ENCODE measurements around the gene PSORS1C1. TPM values are rescaled to one million over a fixed set of nuclear protein-coding genes. Genes with fewer than 3 reads are reported as not detected.

The PSORS1C1 gene
- total RNA-seq, 1 experiment from 2014 or later, result 0.39 TPM

GRCh38 chr6:31111712-31112111 lies 2.9 kb upstream of the PSORS1C1 start:
- no peak for DNase-seq (ENCODE audit: low read depth in 1 of 2, low spot score in 2 of 2)
- no peak overlapping the region for H3K27ac ChIP-seq
- no peaks in the 10 kb centered on the region for H3K36me3 ChIP-seq
- H3K4me1 ChIP-seq (replicated peaks), result peaks cover 34% of the 10 kb centered on the region
- H3K9me3 ChIP-seq (replicated peaks), result no peaks in the 10 kb centered on the region
- no peak overlapping the region for H3K4me3 ChIP-seq
- no peaks in the 10 kb centered on the region for H3K27me3 ChIP-seq (replicated peaks)

- DNase-seq (ENCODE audit: low read depth in 1 of 2, low spot score in 2 of 2), result no peak
- H3K36me3 ChIP-seq, result no peaks in the 10 kb centered on the region
- H3K27ac ChIP-seq, result no peak within 1 kb of the TSS
- no peak within 1 kb of the TSS for H3K4me3 ChIP-seq
- H3K4me1 ChIP-seq (replicated peaks), result peaks cover 34% of the 10 kb centered on the region
- H3K27me3 ChIP-seq (replicated peaks), result no peaks in the 10 kb centered on the region
- H3K9me3 ChIP-seq (replicated peaks), result no peaks in the 10 kb centered on the region
Measured at GRCh38 chr6:31112478-31112877, 2.1 kb upstream of the PSORS1C1 start, which contains the start of gene C6orf15. Gene C6orf15, minus strand, starts transcription at chr6:31112575. Its CDS starts 20 bp downstream, at chr6:31112555.

DNA sequence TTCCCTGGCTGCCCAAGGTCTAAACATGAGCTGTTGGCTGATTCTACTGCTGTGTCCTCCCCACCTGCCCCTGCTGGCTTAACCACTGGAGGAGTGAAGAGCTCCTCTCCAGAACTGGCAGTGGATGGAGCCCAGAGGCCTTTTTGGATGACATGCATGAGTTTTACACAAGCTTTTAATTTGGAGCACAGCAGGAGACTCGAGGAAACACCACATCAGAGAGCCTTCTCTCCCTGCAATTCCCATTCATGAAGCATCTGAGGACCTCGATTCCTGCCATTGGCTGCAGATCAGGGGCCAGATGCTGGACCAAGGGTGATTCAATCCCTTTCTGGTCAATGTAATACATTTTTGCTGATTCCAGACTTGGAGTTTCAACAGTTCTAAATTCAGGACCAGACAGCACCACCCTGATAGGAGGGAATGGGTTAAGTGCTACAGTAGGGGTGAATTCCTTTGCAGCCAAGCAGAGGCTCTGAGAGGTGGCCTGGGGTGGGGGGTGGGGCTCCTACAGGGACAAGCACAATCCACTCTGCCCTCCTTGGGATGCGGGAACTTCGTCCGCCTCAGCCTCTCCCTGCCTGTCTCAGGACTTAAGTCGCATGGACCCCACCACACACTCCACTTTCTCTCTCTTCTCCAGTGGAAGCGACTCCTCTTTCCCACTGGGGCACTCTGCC lies 599 bp upstream of the PSORS1C1 start:
- no peak for DNase-seq (ENCODE audit: low read depth in 1 of 2, low spot score in 2 of 2)
- Histone ChIP-seq H3K9me3 (replicated peaks) (no peaks in the 10 kb centered on the region), H3K4me1 (replicated peaks) (peaks cover 34% of the 10 kb centered on the region), H3K36me3 (no peaks in the 10 kb centered on the region), H3K27me3 (replicated peaks) (no peaks in the 10 kb centered on the region), H3K4me3 (peak overlapping the region; percentile 22; the same call in 1 of the 2 replicates), H3K27ac (peak overlapping the region; percentile 93)

- no peaks in the 10 kb centered on the region for H3K27me3 ChIP-seq (replicated peaks)
- no peaks in the 10 kb centered on the region for H3K9me3 ChIP-seq (replicated peaks)
- no peaks in the 10 kb centered on the region for H3K36me3 ChIP-seq
- H3K27ac ChIP-seq, result peak overlapping the region; percentile 93
- peak in 1 of 2 experiments; percentile 59 for DNase-seq (ENCODE audit: low read depth in 1 of 2, low spot score in 2 of 2)
- H3K4me3 ChIP-seq, result peak overlapping the region; percentile 22
- H3K4me1 ChIP-seq (replicated peaks), result peaks cover 31% of the 10 kb centered on the region
Measured at GRCh38 chr6:31114970-31115849, 610 bp downstream of the PSORS1C1 start.

- no peaks in the 10 kb centered on the region for H3K36me3 ChIP-seq
- H3K27me3 ChIP-seq (replicated peaks), result no peaks in the 10 kb centered on the region
- no peaks in the 10 kb centered on the region for H3K9me3 ChIP-seq (replicated peaks)
- no peak overlapping the region for H3K27ac ChIP-seq
- DNase-seq (ENCODE audit: low read depth in 1 of 2, low spot score in 2 of 2), result no peak
- H3K4me3 ChIP-seq, result no peak overlapping the region
- peaks cover 25% of the 10 kb centered on the region for H3K4me1 ChIP-seq (replicated peaks)
Measured at GRCh38 chr6:31115941-31116560, 1.5 kb downstream of the PSORS1C1 start.

- Histone ChIP-seq H3K27me3 (replicated peaks) (no peaks in the 10 kb centered on the region), H3K4me3 (no peak overlapping the region), H3K4me1 (replicated peaks) (peaks cover 25% of the 10 kb centered on the region), H3K36me3 (no peaks in the 10 kb centered on the region), H3K9me3 (replicated peaks) (no peaks in the 10 kb centered on the region), H3K27ac (no peak overlapping the region)
- DNase-seq (ENCODE audit: low read depth in 1 of 2, low spot score in 2 of 2), result no peak
Measured at GRCh38 chr6:31116661-31117385, 2.2 kb downstream of the PSORS1C1 start.

- Histone ChIP-seq H3K27me3 (replicated peaks) (no peaks in the 10 kb centered on the region), H3K9me3 (replicated peaks) (no peaks in the 10 kb centered on the region), H3K4me1 (replicated peaks) (peaks cover 37% of the 10 kb centered on the region), H3K27ac (no peak overlapping the region), H3K4me3 (no peak overlapping the region), H3K36me3 (no peaks in the 10 kb centered on the region)
- no peak for DNase-seq (ENCODE audit: low read depth in 1 of 2, low spot score in 2 of 2)
Measured at GRCh38 chr6:31118178-31118577, 3.6 kb downstream of the PSORS1C1 start.

GRCh38 chr6:31120151-31120915 lies 5.7 kb downstream of the PSORS1C1 start, which contains the start of gene CDSN:
Gene CDSN, minus strand, starts transcription at chr6:31120446. Its CDS starts 27 bp downstream, at chr6:31120419.
- Histone ChIP-seq H3K27ac (no peak within 1 kb of the TSS), H3K9me3 (replicated peaks) (no peaks in the 10 kb centered on the region), H3K4me1 (replicated peaks) (peaks cover 34% of the 10 kb centered on the region), H3K36me3 (no peaks in the 10 kb centered on the region), H3K27me3 (replicated peaks) (no peaks in the 10 kb centered on the region), H3K4me3 (no peak within 1 kb of the TSS)
- DNase-seq (ENCODE audit: low read depth in 1 of 2, low spot score in 2 of 2), result no peak

DNA sequence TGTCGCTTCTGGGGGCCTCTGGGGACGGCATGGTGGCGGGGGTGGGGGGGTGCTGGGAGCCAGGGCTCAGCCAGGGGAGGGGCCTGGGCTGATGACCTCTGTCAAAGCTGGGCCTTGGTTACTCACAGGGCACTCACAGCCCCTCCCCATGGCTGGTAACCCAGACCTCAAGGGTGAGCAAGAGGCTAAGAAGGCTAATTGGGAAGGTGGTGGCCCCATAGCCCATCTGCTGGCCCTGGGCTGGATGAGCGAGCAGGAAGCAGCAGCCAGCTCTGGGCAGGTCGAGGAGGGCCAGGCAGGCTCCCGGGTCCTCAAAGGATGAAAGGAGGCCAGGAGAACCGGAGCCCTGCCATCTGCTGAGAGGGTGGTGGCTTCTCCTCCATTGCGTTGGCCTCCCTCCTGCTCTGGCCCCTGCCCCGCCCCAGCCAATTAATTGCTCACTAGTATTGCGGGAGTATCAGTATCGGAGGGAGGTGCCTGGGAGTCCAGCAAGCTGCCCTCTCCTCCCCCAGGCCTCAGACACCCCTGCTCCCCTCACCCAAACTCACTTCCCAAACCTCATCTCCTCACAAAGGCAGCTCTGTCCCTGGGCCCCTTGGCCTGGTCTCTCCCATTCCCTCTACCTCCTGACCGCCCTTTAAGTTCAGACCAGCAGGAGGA lies 6.7 kb downstream of the PSORS1C1 start:
- no peak overlapping the region for H3K4me3 ChIP-seq
- no peaks in the 10 kb centered on the region for H3K9me3 ChIP-seq (replicated peaks)
- H3K4me1 ChIP-seq (replicated peaks), result peaks cover 35% of the 10 kb centered on the region
- H3K36me3 ChIP-seq, result no peaks in the 10 kb centered on the region
- DNase-seq (ENCODE audit: low read depth in 1 of 2, low spot score in 2 of 2), result no peak
- H3K27ac ChIP-seq, result no peak overlapping the region
- no peaks in the 10 kb centered on the region for H3K27me3 ChIP-seq (replicated peaks)

DNA sequence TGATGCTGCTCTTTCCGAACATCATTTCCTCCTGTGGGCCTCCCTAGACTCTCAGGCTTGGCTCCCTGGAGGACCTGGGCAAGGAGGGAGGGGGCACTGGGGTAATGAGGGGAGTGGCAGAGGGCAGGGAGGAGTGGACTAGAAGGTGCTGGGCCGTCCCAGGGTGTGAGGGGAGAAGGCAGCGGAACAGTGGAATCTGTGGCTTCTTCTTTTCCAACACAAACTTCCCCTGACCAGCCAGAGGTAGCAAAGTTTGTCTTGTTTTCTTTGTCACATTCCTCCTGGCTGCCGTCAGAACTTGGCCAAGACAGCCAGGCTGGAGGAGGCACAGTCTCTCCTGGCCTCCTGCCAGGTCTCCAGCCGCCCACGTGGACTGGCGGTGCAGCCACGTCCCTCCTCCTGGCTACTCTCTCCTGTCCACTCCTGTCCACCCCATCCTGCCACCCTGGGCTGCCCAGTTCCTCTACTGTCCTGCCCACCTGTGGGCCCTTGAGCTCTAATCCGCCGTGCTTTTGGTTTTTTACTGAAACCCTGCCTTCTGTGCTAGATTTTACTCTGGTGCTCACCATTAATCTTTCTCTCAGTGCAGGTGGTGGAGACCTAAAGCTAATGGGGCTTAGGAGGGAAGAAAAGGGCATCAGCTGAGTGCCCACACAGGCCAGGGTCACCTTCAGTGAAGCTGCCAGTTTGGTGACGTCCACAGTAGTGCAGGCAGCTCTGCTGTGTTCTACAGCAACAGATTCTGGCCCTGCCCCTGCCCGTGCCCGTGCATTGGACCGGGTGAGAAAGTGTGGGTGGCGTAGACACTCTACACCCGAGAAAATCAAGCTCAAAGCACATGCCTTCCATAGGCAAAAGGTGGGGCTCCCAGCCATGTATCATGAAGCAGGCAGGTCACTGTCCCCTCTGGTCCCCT lies 8.4 kb downstream of the PSORS1C1 start:
- H3K4me3 ChIP-seq, result no peak overlapping the region
- H3K4me1 ChIP-seq (replicated peaks), result peaks cover 41% of the 10 kb centered on the region
- no peaks in the 10 kb centered on the region for H3K9me3 ChIP-seq (replicated peaks)
- no peaks in the 10 kb centered on the region for H3K27me3 ChIP-seq (replicated peaks)
- no peaks in the 10 kb centered on the region for H3K36me3 ChIP-seq
- H3K27ac ChIP-seq, result peak overlapping the region; percentile 46
- peak; percentile 82 to 88 for DNase-seq (ENCODE audit: low read depth in 1 of 2, low spot score in 2 of 2)

GRCh38 chr6:31125162-31125561 lies 10.6 kb downstream of the PSORS1C1 start:
- H3K36me3 ChIP-seq, result no peaks in the 10 kb centered on the region
- no peaks in the 10 kb centered on the region for H3K27me3 ChIP-seq (replicated peaks)
- peak in 1 of 2 experiments; percentile 24 for DNase-seq (ENCODE audit: low read depth in 1 of 2, low spot score in 2 of 2)
- no peak overlapping the region for H3K4me3 ChIP-seq
- peak overlapping the region; percentile 16; the same call in 1 of the 2 replicates for H3K27ac ChIP-seq
- H3K4me1 ChIP-seq (replicated peaks), result peaks cover 41% of the 10 kb centered on the region
- H3K9me3 ChIP-seq (replicated peaks), result no peaks in the 10 kb centered on the region
